ENCODE measurements around the gene SAMD14.

- TF ChIP-seq CTCF (conservative IDR thresholded peaks at IDR 0.05; ENCODE audit: low read length) (peak; percentile 57), EZH2phosphoT487 (IDR thresholded peaks at IDR 0.05; ENCODE audit: borderline replicate concordance, low read depth, low read length) (no peak)
These were observed 12.5 kb downstream of the SAMD14 start for GRCh38 chr17:50117202-50118051.

Data from OCI-LY7 (cell line).